ENCODE data around the gene B4GAT1. TPM values are rescaled to one million over a fixed set of nuclear protein-coding genes. Genes with fewer than 3 reads are reported as not detected.

Gene B4GAT1
- total and polyA plus RNA-seq, 2 of the 4 experiments (the other 2 are of a cell fraction): 10.6 to 18.4 TPM

DNA sequence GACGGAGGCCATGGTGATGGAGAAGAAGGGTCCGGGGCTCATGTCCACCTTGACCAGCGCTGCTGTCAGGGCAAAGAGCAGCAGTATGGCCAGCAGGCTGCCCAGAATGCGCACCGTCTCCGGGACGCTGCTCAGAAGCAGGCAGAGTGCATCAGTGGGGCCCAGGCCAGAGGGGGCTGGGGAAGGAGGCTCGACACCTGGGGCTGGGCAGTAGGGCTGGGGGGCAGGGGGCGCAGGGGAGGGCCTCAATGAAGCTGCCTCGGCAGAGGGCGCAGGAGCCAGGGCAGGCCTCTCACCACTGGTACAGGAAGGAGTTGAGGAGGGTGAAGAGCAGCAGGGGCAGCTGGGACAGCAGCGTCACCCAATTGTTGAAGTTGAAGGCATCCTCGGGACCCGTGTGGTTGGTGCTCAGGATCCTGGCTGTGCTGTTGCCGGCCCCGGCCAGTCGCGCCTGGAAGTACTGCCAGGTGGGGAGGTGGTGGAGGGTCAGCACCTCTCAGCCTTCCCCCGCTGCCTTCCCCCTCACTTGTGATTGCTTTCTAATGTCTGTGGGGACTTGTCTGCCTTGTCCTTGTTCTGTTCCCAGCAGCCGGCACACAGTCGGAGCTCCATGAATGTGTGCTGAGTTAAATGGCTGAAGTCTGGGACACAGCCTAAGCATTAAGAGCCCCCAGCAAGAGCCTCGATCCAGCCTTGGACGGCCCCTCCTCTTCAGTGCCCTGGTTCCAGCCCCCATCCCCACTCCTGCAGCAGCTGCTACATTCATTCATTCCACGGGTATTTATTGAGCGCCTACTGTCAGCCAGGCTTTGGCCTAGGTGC is 21.9 kb upstream of the B4GAT1 start:
- ATAC-seq (ENCODE audit: low read depth) (no peak), DNase-seq (no peak)
- Histone ChIP-seq H3K9ac (ENCODE audit: low read depth, low read length) (no peak overlapping the region), H3K23ac (ENCODE audit: low read depth, low read length) (no peak overlapping the region), H3K79me1 (ENCODE audit: low read depth in 1 of 2, low read length in 2 of 2) (no peaks in the 10 kb centered on the region), H4K20me1 (ENCODE audit: insufficient read depth, low read length) (peaks cover 6% of the 10 kb centered on the region; the same call in 1 of the 2 replicates), H3K4me2 (ENCODE audit: low read depth, low read length) (no peak overlapping the region), H4K91ac (ENCODE audit: insufficient read depth, low read depth, low read length) (no peak overlapping the region), H3K27me3 (ENCODE audit: control insufficient read depth, insufficient read depth, low read length) (peaks cover 17% of the 10 kb centered on the region), H2AK9ac (replicated peaks; ENCODE audit: low read depth, low read length, poor library complexity) (peak overlapping the region; percentile 31), H3K4me3 (ENCODE audit: insufficient read depth, low read depth, low read length) (no peak overlapping the region), H3K9me3 (ENCODE audit: control insufficient read depth, insufficient read depth, low read length) (no peaks in the 10 kb centered on the region), H3K27ac (ENCODE audit: insufficient read depth, low read length) (no peak overlapping the region), H2AK5ac (ENCODE audit: low read depth, low read length) (0 out of 2 replicates have a peak overlapping the region, but pooled peaks have one; percentile 23), H3K18ac (ENCODE audit: low read depth, low read length) (no peak overlapping the region), H2BK20ac (ENCODE audit: low read depth, low read length) (no peak overlapping the region), H3K9me1 (ENCODE audit: insufficient read depth, low read length) (peaks cover 7% of the 10 kb centered on the region; the same call in 1 of the 2 replicates), H2AFZ (replicated peaks; ENCODE audit: low read length, poor library complexity) (peak overlapping the region; percentile 40), H3K4ac (ENCODE audit: low read depth, low read length) (no peak overlapping the region), H2BK120ac (ENCODE audit: low read depth, low read length) (no peak overlapping the region), H3K4me1 (ENCODE audit: control insufficient read depth, insufficient read depth, low read length) (peaks cover 7% of the 10 kb centered on the region), H2BK5ac (ENCODE audit: low read depth, low read length, poor library complexity, severe bottlenecking) (no peak overlapping the region), H2BK15ac (ENCODE audit: low read depth, low read length) (no peak overlapping the region), H3K56ac (ENCODE audit: extremely low read depth, insufficient read depth, low read length) (no peak overlapping the region), H4K5ac (ENCODE audit: low read depth, low read length) (no peak overlapping the region), H3K14ac (replicated peaks; ENCODE audit: low read depth, low read length) (no peak overlapping the region), H3K36me3 (ENCODE audit: control insufficient read depth, insufficient read depth, low read length) (no peaks in the 10 kb centered on the region), H4K8ac (ENCODE audit: low read depth in 2 of 2, low read length in 2 of 2) (no peak overlapping the region)
- ChIA-PET POLR2A (ENCODE audit: unreplicated experiment) (no interaction called here), CTCF (interaction anchor here (0.5 kb wide), 1 partner anchor 24 kb away, joined by 4 read pairs; no protein-coding TSS in a partner anchor)
- intact Hi-C loops (cut with micrococcal nuclease) (no loop called here), dilution Hi-C loops (cut with HindIII; ENCODE audit: low sequenced_read_pairs, unreplicated experiment) (no loop called here), in situ Hi-C loops (cut with MboI; ENCODE audit: low sequenced_read_pairs) (no loop called here)
- no TSS peak for BruUV-seq (replicated peaks)
- TF ChIP-seq MAZ (IDR thresholded peaks at IDR 0.05; ENCODE audit: borderline replicate concordance, low read depth, low read length): no peak
- no peak for TF ChIP-seq RAD21 (IDR thresholded peaks at IDR 0.05; ENCODE audit: low read length)
- TF ChIP-seq RFX5 (IDR thresholded peaks at IDR 0.05; ENCODE audit: low read depth, low read length): no peak
- no peak for TF ChIP-seq MAFK (IDR thresholded peaks at IDR 0.05; ENCODE audit: low read depth, low read length)
- TF ChIP-seq NFE2L2 (IDR thresholded peaks at IDR 0.05; ENCODE audit: low read depth, low read length): no peak
- TF ChIP-seq FOS (IDR thresholded peaks at IDR 0.05; ENCODE audit: low read depth, low read length): no peak
- no peak for TF ChIP-seq CEBPB (IDR thresholded peaks at IDR 0.05; ENCODE audit: low read depth, low read length)
- TF ChIP-seq POLR2A (IDR thresholded peaks at IDR 0.05; ENCODE audit: low read depth, low read length): no peak
- TF ChIP-seq SMC3 (IDR thresholded peaks at IDR 0.05; ENCODE audit: low read depth, low read length): no peak
- TF ChIP-seq, protein P1, sequence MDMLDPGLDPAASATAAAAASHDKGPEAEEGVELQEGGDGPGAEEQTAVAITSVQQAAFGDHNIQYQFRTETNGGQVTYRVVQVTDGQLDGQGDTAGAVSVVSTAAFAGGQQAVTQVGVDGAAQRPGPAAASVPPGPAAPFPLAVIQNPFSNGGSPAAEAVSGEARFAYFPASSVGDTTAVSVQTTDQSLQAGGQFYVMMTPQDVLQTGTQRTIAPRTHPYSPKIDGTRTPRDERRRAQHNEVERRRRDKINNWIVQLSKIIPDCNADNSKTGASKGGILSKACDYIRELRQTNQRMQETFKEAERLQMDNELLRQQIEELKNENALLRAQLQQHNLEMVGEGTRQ (IDR thresholded peaks at IDR 0.05; ENCODE audit: low read depth, low read length): no peak
- TF ChIP-seq, protein P2, sequence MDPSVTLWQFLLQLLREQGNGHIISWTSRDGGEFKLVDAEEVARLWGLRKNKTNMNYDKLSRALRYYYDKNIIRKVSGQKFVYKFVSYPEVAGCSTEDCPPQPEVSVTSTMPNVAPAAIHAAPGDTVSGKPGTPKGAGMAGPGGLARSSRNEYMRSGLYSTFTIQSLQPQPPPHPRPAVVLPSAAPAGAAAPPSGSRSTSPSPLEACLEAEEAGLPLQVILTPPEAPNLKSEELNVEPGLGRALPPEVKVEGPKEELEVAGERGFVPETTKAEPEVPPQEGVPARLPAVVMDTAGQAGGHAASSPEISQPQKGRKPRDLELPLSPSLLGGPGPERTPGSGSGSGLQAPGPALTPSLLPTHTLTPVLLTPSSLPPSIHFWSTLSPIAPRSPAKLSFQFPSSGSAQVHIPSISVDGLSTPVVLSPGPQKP (IDR thresholded peaks at IDR 0.05; ENCODE audit: borderline replicate concordance, low read depth, low read length): no peak
- TF ChIP-seq CHD1 (IDR thresholded peaks at IDR 0.05; ENCODE audit: low read depth, low read length): no peak
- whole genome bisulfite sequencing, 2 experiments (ENCODE audit: extremely low coverage in 2 of 2, insufficient read length in 1 of 2): 84% methylated on average over 15 of the region's 25 CpGs; no CpG with 5 or more reads in 1 of the 2 experiments
